Left lobe of liver (tissue), 2 donors: ENCODE data around the gene NANOGP8. TPM values are rescaled to one million over a fixed set of nuclear protein-coding genes. Genes with fewer than 3 reads are reported as not detected.
A peak's percentile ranks its signal among the peaks of the same experiment; 100 is the strongest.
"Not testable (repeated sequence)": the region's sequence is repeated elsewhere in the genome, so short reads cannot be mapped to it uniquely, and the experiment has no call there.

Experiments
- ATAC-seq: fragments of 200-7000 bp; cut with Tn5 transposase; one replicate; pipeline ENCODE4 v1.9.1; 2020; ENCODE audit warnings: mild to moderate bottlenecking, moderate library complexity
- DNase-seq: peaks from one replicate; pipeline ENCODE4 v3.0.0-alpha.2; 2020; ENCODE audit warnings: low spot score
- total RNA-seq: library from RNA; stranded (reverse); gene quantifications from one replicate; pipeline ENCODE4 v1.2.1, GENCODE V29; 2021
- donor health status: DM: no; HTN: no; CAD: no; lungs with moderate emphysema.
- donor health status: DM: no; HTN: yes; CAD: no.

Gene NANOGP8, protein sequence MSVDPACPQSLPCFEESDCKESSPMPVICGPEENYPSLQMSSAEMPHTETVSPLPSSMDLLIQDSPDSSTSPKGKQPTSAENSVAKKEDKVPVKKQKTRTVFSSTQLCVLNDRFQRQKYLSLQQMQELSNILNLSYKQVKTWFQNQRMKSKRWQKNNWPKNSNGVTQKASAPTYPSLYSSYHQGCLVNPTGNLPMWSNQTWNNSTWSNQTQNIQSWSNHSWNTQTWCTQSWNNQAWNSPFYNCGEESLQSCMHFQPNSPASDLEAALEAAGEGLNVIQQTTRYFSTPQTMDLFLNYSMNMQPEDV
- total RNA-seq, result 0.45 TPM

DNA sequence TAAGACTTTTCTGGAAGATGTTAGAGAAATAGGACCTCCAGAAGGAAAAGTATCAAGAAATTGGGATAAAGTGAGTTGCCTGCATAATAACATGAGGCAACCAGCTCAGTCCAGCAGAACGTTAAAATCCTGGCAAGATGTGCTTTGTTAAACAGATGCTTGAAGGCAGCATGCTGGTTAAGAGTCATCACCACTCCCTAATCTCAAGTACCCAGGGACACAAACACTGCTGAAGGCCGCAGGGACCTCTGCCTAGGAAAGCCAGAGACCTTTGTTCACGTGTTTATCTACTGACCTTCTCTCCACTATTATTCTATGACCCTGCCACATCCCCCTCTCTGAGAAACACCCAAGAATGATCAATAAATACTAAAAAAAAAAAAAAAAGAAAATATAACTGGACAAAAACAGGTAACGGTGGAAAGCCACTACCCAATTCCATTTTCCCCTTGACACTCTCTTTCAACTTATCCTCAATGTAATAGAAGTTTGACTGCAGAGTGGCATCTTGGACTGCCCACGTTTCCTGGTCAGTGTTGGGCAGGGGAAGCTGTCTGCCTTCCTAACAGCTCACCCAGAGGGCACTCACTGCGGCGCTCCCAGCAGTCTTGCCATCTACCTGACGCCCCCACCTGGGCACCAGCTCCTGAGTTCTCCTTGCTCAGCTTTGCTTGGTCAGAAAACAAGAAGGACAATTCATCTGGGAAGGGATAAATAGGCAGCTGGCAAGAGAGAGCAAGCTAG lies at the start of gene NANOGP8:
Gene NANOGP8 (minus strand): TSS at position 120 of the 744 bp plus-strand sequence. CDS start 185 bp downstream, outside the sequence.
- ATAC-seq, result peak; percentile 38
- DNase-seq, result not testable (repeated sequence)

DNA sequence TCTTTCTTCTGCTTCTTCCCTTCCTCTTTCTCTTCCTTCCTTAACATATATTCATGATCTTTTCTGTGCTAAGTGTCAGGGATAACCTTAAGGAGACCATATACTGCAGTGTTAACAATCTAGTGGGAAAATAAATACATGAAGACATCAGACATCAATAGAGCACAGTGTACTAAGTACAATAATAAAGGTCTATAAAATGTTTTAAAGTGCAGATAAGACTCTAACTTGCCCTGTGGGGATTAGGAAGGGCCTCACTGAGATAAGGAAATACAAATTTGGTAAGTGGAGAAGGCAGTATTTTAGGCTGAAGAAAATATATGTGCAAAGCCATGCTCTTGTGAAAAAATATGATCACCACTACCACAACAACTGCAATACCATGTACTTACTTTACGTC lies 49.2 kb upstream of the NANOGP8 start:
- no peak for ATAC-seq
- no peak for DNase-seq

DNA sequence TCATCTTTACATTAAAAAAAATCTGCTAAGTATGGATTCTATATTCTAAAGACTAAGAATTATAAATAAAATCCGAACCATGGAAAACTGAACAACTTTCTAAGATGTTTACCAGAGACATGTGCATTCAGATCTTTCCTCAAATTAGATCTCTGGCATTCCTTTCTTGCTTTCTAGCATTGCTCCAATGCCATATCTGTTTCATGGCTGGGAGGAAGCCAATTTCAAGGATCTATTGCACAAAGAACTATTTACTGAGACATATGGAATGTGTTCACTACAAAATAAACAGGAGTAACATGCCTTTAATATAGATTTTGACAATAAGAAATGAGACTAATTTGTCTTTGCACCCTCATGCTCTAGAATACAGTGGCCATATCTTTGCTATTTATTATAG lies 45.1 kb upstream of the NANOGP8 start:
- DNase-seq (no peak), ATAC-seq (no peak)

DNA sequence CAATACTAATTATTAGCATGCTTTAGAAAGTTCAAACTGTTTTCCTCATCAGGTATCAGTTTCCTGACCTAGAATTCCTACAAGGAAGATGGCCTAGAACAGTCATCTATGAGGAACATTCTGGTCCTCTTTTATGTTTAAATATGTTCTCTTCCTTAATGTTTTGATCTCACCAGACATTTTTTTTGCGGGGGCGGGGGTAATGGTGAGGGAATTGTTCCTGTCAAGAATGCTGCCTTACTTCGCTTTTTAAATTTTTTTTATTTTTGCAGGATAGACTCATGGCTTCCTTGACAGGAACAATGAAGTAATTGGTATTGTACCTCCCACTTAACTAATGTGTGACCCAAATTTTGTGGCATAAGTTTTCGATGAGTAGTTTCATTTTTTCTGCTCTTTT lies 44.3 kb upstream of the NANOGP8 start:
- ATAC-seq (no peak), DNase-seq (no peak)

GRCh38 chr15:35127717-35128116 lies 42.6 kb upstream of the NANOGP8 start:
- ATAC-seq (no peak), DNase-seq (no peak)

- no peak for DNase-seq
- no peak for ATAC-seq
Observed at GRCh38 chr15:35126236-35126635, 41.1 kb upstream of the NANOGP8 start.

- ATAC-seq (no peak), DNase-seq (no peak)
Observed at GRCh38 chr15:35123743-35124142, 38.6 kb upstream of the NANOGP8 start.

DNA sequence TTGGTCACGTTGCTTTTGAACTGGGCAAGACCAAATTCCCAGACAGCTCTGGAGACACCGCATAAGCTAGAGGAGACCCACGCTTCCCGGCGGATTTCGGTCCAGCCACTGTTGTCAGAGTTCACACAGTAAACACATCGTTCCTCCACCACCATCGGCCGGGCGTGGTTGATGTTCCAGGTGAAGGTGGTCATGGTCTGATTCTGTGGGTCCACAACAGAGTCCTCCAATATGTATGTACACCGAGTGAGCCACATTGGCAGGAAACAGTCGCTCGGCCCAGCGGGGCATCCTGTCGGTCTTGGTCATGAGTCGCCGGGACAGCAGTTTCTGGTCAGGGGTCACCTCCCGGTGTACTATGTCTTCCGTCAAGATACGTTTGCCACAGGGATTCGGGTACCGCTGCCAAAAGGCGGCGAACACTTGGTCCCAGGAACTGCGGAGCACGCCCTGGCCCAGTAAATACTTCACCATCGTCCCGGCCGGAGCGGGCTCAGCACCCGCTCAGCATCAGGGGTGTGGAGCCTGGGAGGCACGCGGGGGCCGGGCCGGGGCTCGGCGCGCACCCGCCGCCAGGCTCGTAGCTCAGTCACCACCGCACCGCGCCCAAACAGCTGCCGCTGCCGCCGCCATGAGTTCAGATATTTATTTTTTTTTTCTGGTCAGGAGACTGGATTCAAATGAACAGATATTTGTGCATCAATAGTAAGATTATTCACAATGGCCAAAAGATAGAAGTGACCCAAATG lies 36.7 kb upstream of the NANOGP8 start:
- ATAC-seq, result no peak
- no peak for DNase-seq

GRCh38 chr15:35120173-35120572 lies 35.1 kb upstream of the NANOGP8 start:
- ATAC-seq (peak; percentile 37), DNase-seq (no peak)

GRCh38 chr15:35118960-35119359 lies 33.9 kb upstream of the NANOGP8 start:
- peak; percentile 75 for ATAC-seq
- DNase-seq, result peak; percentile 47

GRCh38 chr15:35117543-35118265 lies 32.6 kb upstream of the NANOGP8 start:
- no peak for ATAC-seq
- no peak for DNase-seq

DNA sequence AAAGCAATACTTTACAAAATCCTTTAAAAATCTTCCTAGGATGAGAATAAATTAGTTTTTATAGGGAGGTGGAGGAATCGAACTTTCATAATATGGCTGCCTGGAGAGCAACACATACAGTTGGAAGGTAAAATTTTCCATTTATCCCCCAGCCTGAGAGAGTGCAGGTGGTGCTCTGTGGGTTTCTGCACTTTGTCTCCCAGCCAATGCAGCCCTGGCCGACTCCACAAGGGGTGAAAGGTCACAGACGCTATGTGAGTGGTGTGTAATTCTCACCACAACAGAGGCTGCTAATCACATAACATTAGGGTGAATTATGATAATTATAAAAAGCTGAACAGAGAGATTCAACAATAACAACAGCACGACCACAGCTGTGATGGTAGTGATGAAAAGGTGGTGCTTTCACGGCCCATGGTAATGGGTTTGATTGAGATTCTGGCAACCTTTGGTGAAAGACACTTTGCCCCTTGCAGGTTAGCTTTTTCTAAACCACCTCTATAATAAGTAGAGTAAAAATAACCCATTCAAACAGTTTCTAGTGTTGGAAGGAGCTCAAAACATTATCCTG lies 30.1 kb upstream of the NANOGP8 start:
- DNase-seq, result peak; percentile 73
- peak; percentile 92 for ATAC-seq

DNA sequence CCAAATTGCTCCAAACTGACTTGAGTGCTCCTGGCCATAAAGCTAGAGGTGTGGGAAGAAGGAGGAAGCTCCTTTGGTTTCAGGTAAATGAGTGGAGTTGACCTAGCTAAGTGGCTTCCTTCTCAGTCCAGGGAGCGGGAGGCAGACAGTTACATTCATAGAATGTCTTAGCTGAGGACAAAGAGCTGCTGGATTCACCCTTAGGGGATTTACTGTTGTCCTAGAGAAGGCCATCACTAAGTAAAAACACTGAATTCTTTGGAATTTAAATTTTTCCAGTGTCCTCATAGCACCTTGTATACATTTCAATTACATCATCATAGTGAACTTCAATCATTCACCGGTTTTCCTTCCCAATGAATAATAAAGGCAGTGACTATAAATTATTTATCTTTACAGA lies 27.3 kb upstream of the NANOGP8 start:
- ATAC-seq (no peak), DNase-seq (no peak)

DNA sequence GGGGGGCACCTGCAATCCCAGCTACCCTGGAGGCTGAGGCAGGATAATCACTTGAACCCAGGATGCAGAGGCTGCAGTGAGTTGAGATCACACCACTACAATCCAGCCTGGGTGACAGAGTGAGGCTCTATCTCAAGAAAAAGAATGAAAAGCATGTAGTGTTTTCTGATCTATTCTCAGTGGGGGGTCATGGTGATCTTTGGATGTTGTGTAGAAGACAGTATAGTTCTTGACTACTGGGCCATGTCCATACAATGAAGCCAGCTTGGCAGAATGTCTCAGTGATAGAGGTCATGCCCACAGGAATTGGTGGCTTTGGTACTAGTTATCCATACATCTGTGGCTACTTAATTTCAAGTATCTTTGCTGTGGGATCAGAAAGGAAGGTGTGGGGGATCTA lies 26.8 kb upstream of the NANOGP8 start:
- DNase-seq (no peak), ATAC-seq (no peak)

- DNase-seq (no peak), ATAC-seq (peak; percentile 97)
Observed at GRCh38 chr15:35108453-35108852, 23.4 kb upstream of the NANOGP8 start.

DNA sequence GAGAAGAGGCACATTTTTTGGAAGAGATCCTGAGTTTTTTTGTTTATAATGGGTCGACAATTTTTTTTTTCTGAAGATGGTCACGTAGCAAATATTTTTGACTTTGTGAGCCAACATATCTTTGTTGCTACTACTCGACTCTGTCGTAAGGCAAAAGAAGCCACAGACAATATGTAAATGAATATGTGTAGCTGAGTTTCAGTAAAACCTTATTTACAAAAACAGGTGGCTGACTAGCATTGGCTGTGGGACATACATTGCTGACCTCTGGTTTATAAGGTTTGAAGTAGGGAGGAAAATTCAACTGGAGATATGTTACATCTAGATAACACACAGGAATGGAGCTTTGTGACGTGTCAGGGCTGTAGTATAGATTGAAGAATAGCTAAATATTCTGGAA lies 22.5 kb upstream of the NANOGP8 start:
- ATAC-seq, result no peak
- no peak for DNase-seq

DNA sequence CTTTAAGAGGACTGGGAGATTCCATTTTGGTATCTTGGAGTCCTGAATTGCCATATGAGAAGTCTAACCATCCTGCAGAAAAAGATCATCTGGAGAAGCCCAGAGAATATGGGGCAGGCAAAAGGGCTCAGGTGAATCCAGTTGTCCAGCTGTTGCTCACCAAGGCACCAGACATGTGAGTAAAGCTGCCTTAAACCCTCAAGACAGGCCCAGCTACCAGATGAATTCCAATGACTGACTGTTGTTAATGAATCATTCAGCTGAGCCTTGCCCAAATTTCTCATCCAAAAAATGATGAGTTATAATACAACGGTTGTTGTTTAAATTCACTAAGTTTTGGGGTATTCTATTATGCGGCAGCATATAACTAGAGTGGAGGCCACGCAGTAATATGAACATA lies 22.0 kb upstream of the NANOGP8 start:
- DNase-seq (no peak), ATAC-seq (no peak)

DNA sequence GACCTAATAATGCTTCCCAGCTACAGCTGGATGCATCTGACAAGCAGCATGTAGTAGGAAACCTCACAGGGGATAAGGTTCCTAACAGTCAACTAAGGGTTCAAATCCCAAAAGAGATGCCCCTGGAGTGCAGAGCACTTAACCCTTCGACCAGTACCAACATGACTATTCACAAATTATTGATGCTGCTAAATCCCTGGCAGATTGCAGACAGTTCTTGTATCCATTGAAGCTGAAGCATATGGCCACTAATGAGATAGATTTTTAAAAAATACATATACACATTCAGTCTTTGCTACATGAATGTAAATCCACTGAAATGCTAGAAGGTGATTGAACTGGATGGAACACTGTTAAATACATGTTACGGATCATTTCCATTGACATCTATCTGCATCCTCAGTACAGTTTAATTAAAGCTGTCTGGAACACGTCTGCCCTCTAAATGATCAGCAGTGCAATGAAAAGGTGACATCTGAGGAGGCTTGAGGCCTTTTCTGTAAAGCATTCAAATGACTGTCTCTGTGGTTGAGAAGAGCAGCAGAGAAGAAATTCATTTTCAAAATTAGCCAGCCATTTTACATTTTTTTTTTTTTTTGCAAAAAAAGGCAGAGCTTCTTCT lies 19.5 kb upstream of the NANOGP8 start:
- DNase-seq (no peak), ATAC-seq (no peak)

DNA sequence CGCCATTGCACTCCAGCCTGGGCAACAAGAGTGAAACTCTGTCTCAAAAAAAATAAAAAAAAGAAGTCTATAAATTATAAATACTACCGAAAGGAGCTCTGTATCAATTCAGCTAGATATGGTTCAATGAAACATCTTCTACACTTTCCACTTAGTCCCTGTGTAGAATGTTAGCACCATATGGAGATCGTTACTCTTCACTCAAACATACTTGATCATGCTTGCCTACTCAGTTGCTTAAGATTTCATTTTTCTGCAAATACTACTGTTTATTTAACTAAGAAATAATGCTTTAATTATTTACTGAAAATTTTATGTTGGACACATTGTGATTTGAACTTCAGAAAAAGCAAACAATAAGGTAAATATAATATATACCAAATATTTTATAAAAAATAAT lies 17.1 kb upstream of the NANOGP8 start:
- no peak for DNase-seq
- ATAC-seq, result no peak

- DNase-seq, result no peak
Observed at GRCh38 chr15:35101335-35101734, 16.2 kb upstream of the NANOGP8 start.

More at GRCh38 chr15:35101335-35101734, 16.2 kb upstream of the NANOGP8 start:
- peak; percentile 53 for ATAC-seq
